ENCODE measurements around the gene TUG1.

GRCh38 chr22:30927806-30928205 is 41.3 kb upstream of the TUG1 start:
- TF ChIP-seq POLR2A (IDR thresholded peaks at IDR 0.05; ENCODE audit: extremely low read depth, insufficient read length) (no peak), CTCF (IDR thresholded peaks at IDR 0.05; ENCODE audit: low read depth, low read length) (no peak), MYC (IDR thresholded peaks at IDR 0.05; ENCODE audit: low read depth, low read length) (no peak), MAX (IDR thresholded peaks at IDR 0.05; ENCODE audit: low read depth, low read length) (no peak)

Data from NB4 (cell line).